ENCODE data around the gene PPIP5K1.

Gene PPIP5K1

GRCh38 chr15:43487271-43487895 is 102.6 kb downstream of the PPIP5K1 start:
- peaks cover 11% of the 10 kb centered on the region for H3K4me1 ChIP-seq (ENCODE audit: control insufficient read depth, insufficient read depth, low read length)
- H3K27me3 ChIP-seq (ENCODE audit: control insufficient read depth, insufficient read depth, low read length): no peaks in the 10 kb centered on the region
- no peak overlapping the region for H3K27ac ChIP-seq (ENCODE audit: low read depth, low read length)
- no peak overlapping the region for H3K4me3 ChIP-seq (ENCODE audit: low read depth, low read length)
- H3K9ac ChIP-seq (ENCODE audit: low read depth, low read length): no peak overlapping the region
- H3K36me3 ChIP-seq (ENCODE audit: control insufficient read depth, insufficient read depth, low read length): peaks cover 88% of the 10 kb centered on the region
- no peaks in the 10 kb centered on the region for H3K9me3 ChIP-seq (ENCODE audit: control insufficient read depth, insufficient read depth, low read length)

GRCh38 chr15:43484455-43484854 is 105.6 kb downstream of the PPIP5K1 start:
- Histone ChIP-seq H3K27me3 (ENCODE audit: control insufficient read depth, insufficient read depth, low read length) (no peaks in the 10 kb centered on the region), H3K9me3 (ENCODE audit: control insufficient read depth, insufficient read depth, low read length) (no peaks in the 10 kb centered on the region), H3K4me1 (ENCODE audit: control insufficient read depth, insufficient read depth, low read length) (0 out of 2 replicates have a peak, but pooled peaks cover under 1% of the 10 kb centered on the region), H3K4me3 (ENCODE audit: low read depth, low read length) (no peak overlapping the region), H3K27ac (ENCODE audit: low read depth, low read length) (no peak overlapping the region), H3K9ac (ENCODE audit: low read depth, low read length) (no peak overlapping the region), H3K36me3 (ENCODE audit: control insufficient read depth, insufficient read depth, low read length) (peaks cover 82% of the 10 kb centered on the region)

Data from HUES48 (cell line).